WERI-Rb-1 (cell line): ENCODE measurements around the gene OR13J1.

Experiments
- DNase-seq: peaks from one replicate; pipeline ENCODE4 v3.0.0-alpha.2; 2020
- H3K27ac ChIP-seq: fragments of 250-450 bp; sonication (Bioruptor Pico); 2 replicates; pipeline ENCODE4 v1.5.1; 2020; ENCODE audit warnings: mild to moderate bottlenecking, moderate library complexity
- H3K27me3 ChIP-seq: fragments of 250-450 bp; sonication (Bioruptor Pico); 2 replicates; pipeline ENCODE4 v1.5.1; 2021; ENCODE audit warnings: mild to moderate bottlenecking, low read depth, moderate library complexity; ENCODE audit not compliant: insufficient read depth, severe bottlenecking
- H3K36me3 ChIP-seq: fragments of 250-450 bp; sonication (Bioruptor Pico); 2 replicates; pipeline ENCODE4 v1.5.1; 2020; ENCODE audit warnings: mild to moderate bottlenecking, moderate library complexity
- H3K4me3 ChIP-seq: 2 replicates; pipeline ENCODE4 v1.5.1; 2011; ENCODE audit warnings: low read depth, mild to moderate bottlenecking, control low read depth, low read length
- H3K9me3 ChIP-seq: fragments of 250-450 bp; sonication (Bioruptor Pico); 2 replicates; pipeline ENCODE4 v1.5.1; 2021; ENCODE audit warnings: mild to moderate bottlenecking, moderate library complexity; ENCODE audit not compliant: severe bottlenecking
- TF ChIP-seq, protein P1 (sequence below): IDR thresholded peaks from 2 replicates; pipeline ENCODE4 v1.5.1; 2011; ENCODE audit warnings: low read depth, mild to moderate bottlenecking, control low read depth, inconsistent platforms, low read length

OR13J1 gene

DNA sequence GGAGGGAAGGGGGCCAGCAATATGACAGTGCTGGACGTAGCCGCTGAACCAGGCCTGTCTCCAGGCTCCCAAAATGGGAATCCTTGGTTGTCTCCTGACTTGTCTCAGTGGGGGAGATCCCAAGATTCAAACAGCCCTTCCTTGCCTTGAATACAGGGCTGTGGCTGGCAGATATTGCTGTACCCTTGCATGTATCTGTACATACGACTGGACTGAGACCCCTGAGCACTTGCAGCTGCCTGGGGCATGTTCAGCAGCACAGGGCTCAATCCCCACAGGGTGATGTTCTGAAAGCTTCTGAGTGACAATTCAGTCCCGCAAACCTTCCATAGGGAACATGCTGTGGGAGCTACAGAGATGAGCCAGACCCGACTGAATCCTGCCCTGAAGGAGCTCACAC lies 13.3 kb downstream of the OR13J1 start:
- TF ChIP-seq, protein P1, sequence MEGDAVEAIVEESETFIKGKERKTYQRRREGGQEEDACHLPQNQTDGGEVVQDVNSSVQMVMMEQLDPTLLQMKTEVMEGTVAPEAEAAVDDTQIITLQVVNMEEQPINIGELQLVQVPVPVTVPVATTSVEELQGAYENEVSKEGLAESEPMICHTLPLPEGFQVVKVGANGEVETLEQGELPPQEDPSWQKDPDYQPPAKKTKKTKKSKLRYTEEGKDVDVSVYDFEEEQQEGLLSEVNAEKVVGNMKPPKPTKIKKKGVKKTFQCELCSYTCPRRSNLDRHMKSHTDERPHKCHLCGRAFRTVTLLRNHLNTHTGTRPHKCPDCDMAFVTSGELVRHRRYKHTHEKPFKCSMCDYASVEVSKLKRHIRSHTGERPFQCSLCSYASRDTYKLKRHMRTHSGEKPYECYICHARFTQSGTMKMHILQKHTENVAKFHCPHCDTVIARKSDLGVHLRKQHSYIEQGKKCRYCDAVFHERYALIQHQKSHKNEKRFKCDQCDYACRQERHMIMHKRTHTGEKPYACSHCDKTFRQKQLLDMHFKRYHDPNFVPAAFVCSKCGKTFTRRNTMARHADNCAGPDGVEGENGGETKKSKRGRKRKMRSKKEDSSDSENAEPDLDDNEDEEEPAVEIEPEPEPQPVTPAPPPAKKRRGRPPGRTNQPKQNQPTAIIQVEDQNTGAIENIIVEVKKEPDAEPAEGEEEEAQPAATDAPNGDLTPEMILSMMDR = no peak
- Histone ChIP-seq H3K27me3 (no peaks in the 10 kb centered on the region), H3K27ac (no peak overlapping the region)

DNA sequence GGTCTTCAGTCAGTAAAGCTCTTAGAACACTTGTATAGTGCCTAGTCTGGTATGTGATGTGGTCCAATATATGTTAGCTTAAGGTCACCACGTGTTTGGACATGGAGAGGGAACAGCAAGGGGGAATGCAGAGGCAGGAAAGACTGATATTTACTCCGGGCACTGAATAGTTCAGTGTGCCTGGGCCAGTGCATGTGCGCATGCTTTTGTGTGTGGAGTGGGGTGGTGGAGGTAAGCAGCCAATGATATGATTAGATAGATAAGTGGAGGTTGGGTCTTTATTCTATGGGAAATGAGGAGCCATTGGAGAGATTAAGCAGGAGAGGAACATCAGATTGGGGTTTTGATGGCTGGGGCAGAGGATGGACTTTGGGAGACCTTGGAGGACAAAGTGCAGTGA lies 14.0 kb downstream of the OR13J1 start:
- no peaks in the 10 kb centered on the region for H3K36me3 ChIP-seq
- no peaks in the 10 kb centered on the region for H3K27me3 ChIP-seq
- H3K4me3 ChIP-seq = no peak overlapping the region
- no peaks in the 10 kb centered on the region for H3K9me3 ChIP-seq
- H3K27ac ChIP-seq = no peak overlapping the region
- no peak for DNase-seq
- TF ChIP-seq, protein P1 = no peak

More for the DNA sequence above, 13.3 kb downstream of the OR13J1 start:
- no peak for DNase-seq
- no peak overlapping the region for H3K4me3 ChIP-seq
- no peaks in the 10 kb centered on the region for H3K9me3 ChIP-seq
- H3K36me3 ChIP-seq = no peaks in the 10 kb centered on the region

- no peak overlapping the region for H3K27ac ChIP-seq
- H3K27me3 ChIP-seq = no peaks in the 10 kb centered on the region
- TF ChIP-seq, protein P1 = no peak
- H3K9me3 ChIP-seq = no peaks in the 10 kb centered on the region
- no peaks in the 10 kb centered on the region for H3K36me3 ChIP-seq
- no peak for DNase-seq
- H3K4me3 ChIP-seq = no peak overlapping the region
These were observed 16.0 kb downstream of the OR13J1 start for GRCh38 chr9:35854091-35854762.

- TF ChIP-seq, protein P1 = no peak
- Histone ChIP-seq H3K27ac (no peak overlapping the region), H3K27me3 (no peaks in the 10 kb centered on the region), H3K4me3 (no peak overlapping the region), H3K36me3 (no peaks in the 10 kb centered on the region), H3K9me3 (no peaks in the 10 kb centered on the region)
- no peak for DNase-seq
These were observed 17.0 kb downstream of the OR13J1 start for GRCh38 chr9:35852876-35853865.

DNA sequence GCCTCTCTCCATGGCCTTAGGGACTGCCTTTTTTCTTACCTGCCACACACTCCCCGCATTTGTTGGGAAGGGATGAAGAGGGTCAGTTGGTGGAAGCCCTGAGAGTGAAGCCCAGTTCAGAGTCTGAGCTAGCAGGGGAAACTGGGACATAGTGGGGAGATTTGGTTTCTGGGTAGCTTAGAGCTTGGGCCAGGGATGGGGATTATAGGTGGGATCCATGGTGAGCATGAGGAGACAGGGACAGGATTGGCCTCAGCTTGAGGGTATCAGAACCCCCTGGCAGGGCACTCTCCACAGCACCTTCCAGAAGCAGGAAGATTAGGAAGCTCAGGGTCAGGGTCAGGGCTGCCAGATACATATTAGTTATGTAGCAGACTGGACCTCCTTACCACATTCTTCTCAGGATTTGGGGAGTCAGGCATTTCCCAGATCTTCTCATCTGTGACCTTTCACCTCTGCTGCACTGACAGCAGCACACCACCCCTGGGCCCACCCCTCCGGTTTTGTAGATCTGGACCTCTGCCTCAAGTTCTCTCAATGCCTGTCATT lies 17.9 kb downstream of the OR13J1 start:
- TF ChIP-seq, protein P1 = no peak
- Histone ChIP-seq H3K9me3 (no peaks in the 10 kb centered on the region), H3K27ac (no peak overlapping the region), H3K27me3 (no peaks in the 10 kb centered on the region), H3K4me3 (no peak overlapping the region), H3K36me3 (no peaks in the 10 kb centered on the region)
- DNase-seq = no peak
